H1 (cell line): ENCODE measurements around the gene FCN3. TPM values are rescaled to one million over a fixed set of nuclear protein-coding genes. Genes with fewer than 3 reads are reported as not detected.
A peak's percentile ranks its signal among the peaks of the same experiment; 100 is the strongest.

Experiments used
- CTCF ChIA-PET: fragments of 300-600 bp; sonication (Branson Sonifier 250); formaldehyde crosslinking; loops from one replicate; lab custom pipeline; 2021; ENCODE audit not compliant: partially characterized antibody; lab: Charles Lee
- POLR2A ChIA-PET: fragments of 300-600 bp; sonication (Branson Sonifier 250); formaldehyde crosslinking; loops from one replicate; lab custom pipeline; 2021; ENCODE audit warnings: inconsistent platforms; ENCODE audit not compliant: partially characterized antibody; lab: Charles Lee
- DNase-seq, 2 experiments: peaks; one replicate each; pipeline versions ENCODE4 v3.0.0 to v3.0.0-alpha.2; 2010 to 2022; ENCODE audit warnings: low spot score in 2 of 2, low read depth in 1 of 2, mixed read lengths in 1 of 2
- FAIRE-seq: peaks from 2 replicates; lab custom pipeline; 2011; peaks lifted over from hg19 to GRCh38; lab: Jason Lieb, UNC
- H2AFZ ChIP-seq: 2 replicates; pipeline ENCODE4 v1.8.1; 2012; ENCODE audit warnings: low read length, inconsistent platforms
- H2AK5ac ChIP-seq: 2 replicates; pipeline ENCODE4 v1.6.1; 2013; ENCODE audit warnings: low read depth, low read length
- H2BK120ac ChIP-seq: replicated peaks from 2 replicates; pipeline ENCODE3; 2013; ENCODE audit warnings: low read depth, low read length, inconsistent platforms
- H2BK12ac ChIP-seq: 2 replicates; pipeline ENCODE4 v1.6.1; 2013; ENCODE audit warnings: low read depth, low read length
- H2BK15ac ChIP-seq: 2 replicates; pipeline ENCODE4 v1.6.1; 2013; ENCODE audit warnings: low read length
- H2BK20ac ChIP-seq: 2 replicates; pipeline ENCODE4 v1.6.1; 2013; ENCODE audit warnings: low read length
- H2BK5ac ChIP-seq: 2 replicates; pipeline ENCODE4 v1.6.1; 2013; ENCODE audit warnings: low read depth, low read length
- H3K14ac ChIP-seq: 2 replicates; pipeline ENCODE4 v1.6.1; 2013; ENCODE audit warnings: inconsistent platforms; ENCODE audit not compliant: insufficient read length
- H3K18ac ChIP-seq: 2 replicates; pipeline ENCODE4 v1.6.1; 2013; ENCODE audit warnings: low read length; ENCODE audit errors: extremely low read depth
- H3K23ac ChIP-seq: 2 replicates; pipeline ENCODE4 v1.6.1; 2013; ENCODE audit warnings: inconsistent platforms; ENCODE audit not compliant: insufficient read length
- H3K23me2 ChIP-seq: 2 replicates; pipeline ENCODE4 v1.6.1; 2013; ENCODE audit warnings: low read depth, low read length
- H3K27ac ChIP-seq: 2 replicates; pipeline ENCODE4 v1.6.1; 2011; ENCODE audit warnings: low read depth, low read length, inconsistent platforms
- H3K27me3 ChIP-seq, 4 experiments: replicated peaks in 1 of 4; 1 replicate in 1 of 4; 2 replicates in 3 of 4; pipeline versions ENCODE4 v1.6.1 to v1.8.1; 2011 to 2013; ENCODE audit warnings: low read length in 3 of 4, mild to moderate bottlenecking in 3 of 4, inconsistent platforms in 2 of 4, mixed read lengths in 2 of 4, moderate library complexity in 1 of 4; ENCODE audit not compliant: control insufficient read depth in 3 of 4, insufficient read depth in 3 of 4; ENCODE audit errors: extremely low read depth in 1 of 4
- H3K36me3 ChIP-seq, 4 experiments: 2 replicates each; pipeline versions ENCODE4 v1.6.1 to v1.8.1; 2011 to 2013; ENCODE audit warnings: mild to moderate bottlenecking in 4 of 4, low read length in 3 of 4, moderate library complexity in 2 of 4, control low read depth in 1 of 4, inconsistent platforms in 1 of 4; ENCODE audit not compliant: insufficient read depth in 4 of 4, control insufficient read depth in 2 of 4
- H3K4ac ChIP-seq: replicated peaks from 2 replicates; pipeline ENCODE3; 2013; ENCODE audit warnings: low read length, low read depth, mixed read lengths, inconsistent platforms; ENCODE audit not compliant: insufficient read length
- H3K4me1 ChIP-seq, 4 experiments: replicated peaks in 1 of 4; 1 replicate in 1 of 4; 2 replicates in 3 of 4; pipeline versions ENCODE4 v1.6.1 to v1.8.1; 2011 to 2013; ENCODE audit warnings: low read length in 3 of 4, inconsistent platforms in 2 of 4, mixed read lengths in 1 of 4; ENCODE audit not compliant: insufficient read depth in 4 of 4, control insufficient read depth in 3 of 4
- H3K4me2 ChIP-seq, 2 experiments: 2 replicates each; pipeline versions ENCODE4 v1.6.1 to v1.8.1; 2011 to 2013; ENCODE audit warnings: low read depth in 2 of 2, low read length in 2 of 2, control low read depth in 1 of 2, inconsistent platforms in 1 of 2, mild to moderate bottlenecking in 1 of 2; ENCODE audit not compliant: insufficient read depth in 1 of 2
- H3K4me3 ChIP-seq, 4 experiments: fragments of 200-600, 300-600 bp in 1 of 4; sonication (generic), shearing (Covaris generic), sonication (Bioruptor Twin) in 1 of 4; 2 replicates each; pipeline versions ENCODE4 v1.5.1 to v1.8.1; 2011 to 2016; ENCODE audit warnings: low read length in 4 of 4, low read depth in 3 of 4, control low read depth in 2 of 4, inconsistent platforms in 2 of 4, mild to moderate bottlenecking in 2 of 4, mixed read lengths in 1 of 4, moderate library complexity in 1 of 4; ENCODE audit not compliant: insufficient read depth in 2 of 4; ENCODE audit errors: extremely low read depth in 1 of 4
- H3K56ac ChIP-seq: replicated peaks from 2 replicates; pipeline ENCODE3; 2013; ENCODE audit warnings: low read depth, mild to moderate bottlenecking, mixed read lengths, low read length, inconsistent platforms; ENCODE audit not compliant: insufficient read length
- H3K79me1 ChIP-seq: 2 replicates; pipeline ENCODE4 v1.6.1; 2013; ENCODE audit warnings: low read depth, low read length, control low read depth
- H3K79me2 ChIP-seq, 2 experiments: 2 replicates each; pipeline versions ENCODE4 v1.6.1 to v1.8.1; 2012 to 2013; ENCODE audit warnings: low read length in 2 of 2, mild to moderate bottlenecking in 2 of 2, inconsistent platforms in 1 of 2; ENCODE audit not compliant: insufficient read depth in 2 of 2, control insufficient read depth in 1 of 2
- H3K9ac ChIP-seq, 4 experiments: replicated peaks in 1 of 4; 1 replicate in 1 of 4; 2 replicates in 3 of 4; pipeline versions ENCODE4 v1.6.1 to v1.8.1; 2011 to 2013; ENCODE audit warnings: low read depth in 3 of 4, low read length in 3 of 4, control low read depth in 2 of 4, mild to moderate bottlenecking in 2 of 4, moderate library complexity in 2 of 4, inconsistent platforms in 1 of 4; ENCODE audit errors: extremely low read depth in 1 of 4
- H3K9me3 ChIP-seq, 2 experiments: 2 replicates each; pipeline versions ENCODE4 v1.6.1 to v1.8.1; 2012 to 2013; ENCODE audit warnings: mild to moderate bottlenecking in 2 of 2, moderate library complexity in 2 of 2, control low read depth in 1 of 2, inconsistent platforms in 1 of 2, low read depth in 1 of 2, low read length in 1 of 2, mixed read lengths in 1 of 2; ENCODE audit not compliant: insufficient read depth in 2 of 2
- H4K20me1 ChIP-seq, 2 experiments: replicated peaks in 1 of 2; 2 replicates each; pipeline versions ENCODE3 to v1.8.1; 2011 to 2013; ENCODE audit warnings: inconsistent platforms in 2 of 2, low read length in 2 of 2, mild to moderate bottlenecking in 1 of 2; ENCODE audit not compliant: insufficient read depth in 2 of 2, control insufficient read depth in 1 of 2
- H4K5ac ChIP-seq: 2 replicates; pipeline ENCODE4 v1.6.1; 2013; ENCODE audit warnings: low read length, low read depth, mixed read lengths, inconsistent platforms; ENCODE audit not compliant: insufficient read length
- H4K8ac ChIP-seq: 2 replicates; pipeline ENCODE4 v1.8.0; 2013; ENCODE audit warnings: mild to moderate bottlenecking, moderate library complexity, low read length, inconsistent platforms; ENCODE audit not compliant: insufficient read depth; ENCODE audit errors: extremely low read depth
- H4K91ac ChIP-seq: replicated peaks from 2 replicates; pipeline ENCODE3; 2013; ENCODE audit warnings: low read length, mixed read lengths, inconsistent platforms; ENCODE audit not compliant: insufficient read length
- CREB1 ChIP-seq: IDR thresholded peaks from 2 replicates; pipeline ENCODE4 v1.6.1; 2012; ENCODE audit warnings: inconsistent platforms
- CTCF ChIP-seq, 3 experiments: IDR thresholded peaks; 1 replicate in 2 of 3; 2 replicates in 1 of 3; pipeline versions ENCODE4 v1.5.1 to v1.6.1; 2011; ENCODE audit warnings: low read length in 3 of 3, mild to moderate bottlenecking in 3 of 3, inconsistent platforms in 2 of 3, low read depth in 1 of 3, moderate library complexity in 1 of 3; ENCODE audit not compliant: insufficient read depth in 1 of 3; ENCODE audit errors: control extremely low read depth in 1 of 3
- FOSL1 ChIP-seq: IDR thresholded peaks from 2 replicates; pipeline ENCODE4 v1.6.1; 2011; ENCODE audit warnings: mild to moderate bottlenecking, low read depth, low read length, moderate library complexity; ENCODE audit not compliant: insufficient read depth
- GABPA ChIP-seq: IDR thresholded peaks from 2 replicates; pipeline ENCODE4 v1.6.1; 2011; ENCODE audit warnings: mild to moderate bottlenecking, low read length, moderate library complexity, borderline replicate concordance; ENCODE audit not compliant: insufficient read depth
- KDM4A ChIP-seq: IDR thresholded peaks from one replicate; pipeline ENCODE4 v1.7.1; 2012; ENCODE audit warnings: low read depth, mild to moderate bottlenecking, moderate library complexity, low read length, inconsistent platforms; ENCODE audit not compliant: severe bottlenecking
- MAFK ChIP-seq: IDR thresholded peaks from 2 replicates; pipeline ENCODE4 v1.6.1; 2012; ENCODE audit warnings: low read depth, mild to moderate bottlenecking, improper control_type of control experiment, low read length
- POLR2A ChIP-seq, 2 experiments: IDR thresholded peaks; 1 replicate in 1 of 2; 2 replicates in 1 of 2; pipeline ENCODE4 v1.6.1; 2011; ENCODE audit warnings: low read depth in 2 of 2, low read length in 2 of 2, mild to moderate bottlenecking in 2 of 2; ENCODE audit errors: control extremely low read depth in 1 of 2
- POLR2AphosphoS5 ChIP-seq: IDR thresholded peaks from 2 replicates; pipeline ENCODE4 v1.6.1; 2011; ENCODE audit warnings: low read depth, low read length
- RFX5 ChIP-seq: IDR thresholded peaks from 2 replicates; pipeline ENCODE4 v1.6.1; 2011; ENCODE audit warnings: low read depth, low read length, improper control_type of control experiment, borderline replicate concordance
- RXRA ChIP-seq: IDR thresholded peaks from 2 replicates; pipeline ENCODE4 v1.6.1; 2011; ENCODE audit warnings: low read depth, mild to moderate bottlenecking, low read length, moderate library complexity; ENCODE audit not compliant: insufficient read depth
- SIX5 ChIP-seq: IDR thresholded peaks from 2 replicates; pipeline ENCODE4 v1.6.1; 2011; ENCODE audit warnings: mild to moderate bottlenecking, low read depth, low read length
- TAF7 ChIP-seq: optimal IDR thresholded peaks from 2 replicates; pipeline ENCODE3; 2011; ENCODE audit warnings: low read depth, mild to moderate bottlenecking, inconsistent platforms, low read length, moderate library complexity, borderline replicate concordance
- WGBS, 2 experiments: shearing (Covaris generic) in 1 of 2; methylation state at CpG; one replicate each; pipeline versions ENCODE4 v1.1.6 to v1.1.7; 2013 to 2015; ENCODE audit warnings: low lambda C conversion rate in 2 of 2, mixed read lengths in 2 of 2, inconsistent platforms in 1 of 2, low coverage in 1 of 2, missing lambda C conversion rate in 1 of 2; ENCODE audit not compliant: insufficient replicate concordance in 2 of 2, insufficient coverage in 1 of 2, insufficient read length in 1 of 2; ENCODE audit errors: extremely low coverage in 1 of 2, missing lambda C conversion rate in 1 of 2; 5-methylcytosine and 5-hydroxymethylcytosine counted together
- polyA plus RNA-seq, 7 experiments: library from polyadenylated mRNA; depleted of rRNA in 3 of 7; stranded (reverse) in 5 of 7; unstranded in 2 of 7; fragments of >200 nt in 5 of 7; fragments of 200-250 nt in 2 of 7; gene quantifications; 1 replicate in 5 of 7; 2 replicates in 1 of 7; 4 replicates in 1 of 7; pipeline versions ENCODE4 v1.2.1 to v1.2.3, GENCODE V29; 2011 to 2013; ENCODE audit warnings: missing spikeins in 2 of 7, mixed read lengths in 2 of 7
- total RNA-seq: library from RNA; stranded (reverse); fragmentation: NEBNext Ultra II Directional; extraction: Animal tissue kit (Norgen Biotek cat#: 25700); gene quantifications from 2 replicates; pipeline ENCODE4 v1.2.1, GENCODE V29; 2021

Gene FCN3
- total and polyA plus RNA-seq, 2 of the 8 experiments (the other 6 are each of a cell fraction or from before 2014, with no cell fraction given) = 0.30 to 0.57 TPM

DNA sequence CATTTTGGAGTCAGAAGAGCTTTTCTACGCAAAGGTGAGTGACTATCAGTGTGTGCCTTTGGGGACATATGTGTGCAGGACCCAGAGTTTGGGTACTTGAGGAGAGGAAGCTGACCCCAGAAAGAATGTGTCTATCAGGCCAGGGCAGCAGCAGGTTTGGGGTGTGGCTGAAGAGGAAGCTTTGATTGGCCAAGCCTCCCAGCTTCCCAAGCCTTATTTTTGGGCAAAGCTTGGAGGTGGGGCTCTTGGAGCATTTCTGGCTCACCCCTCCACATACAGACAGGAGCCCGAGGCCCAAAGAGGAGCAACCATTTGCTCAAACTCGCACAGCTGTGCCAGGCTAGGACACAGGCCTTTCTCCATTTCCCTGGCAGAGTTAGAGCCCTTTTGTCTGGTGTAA, 22.5 kb upstream of the FCN3 start:
- no peaks in the 10 kb centered on the region for H3K9me3 ChIP-seq
- peaks cover 4% of the 10 kb centered on the region for H3K23me2 ChIP-seq
- H4K8ac ChIP-seq = no peak overlapping the region
- no peak overlapping the region for H2AFZ ChIP-seq
- H2AK5ac ChIP-seq = no peak overlapping the region
- no peak overlapping the region; the same call in 1 of the 2 replicates for H3K18ac ChIP-seq
- no peak overlapping the region for H3K56ac ChIP-seq
- no peak overlapping the region for H3K27ac ChIP-seq
- H3K23ac ChIP-seq = no peak overlapping the region
- FAIRE-seq (no peak), DNase-seq (no peak)
- H3K4me1 ChIP-seq = peaks cover 4 to 25% (median 7%) of the 10 kb centered on the region in 4 experiments
- no peak overlapping the region for H4K91ac ChIP-seq
- peak overlapping the region; percentile 72; the same call in 1 of the 2 replicates for H2BK20ac ChIP-seq
- H3K79me2 ChIP-seq = no peaks in the 10 kb centered on the region
- H2BK120ac ChIP-seq = no peak overlapping the region
- no peaks in the 10 kb centered on the region for H3K27me3 ChIP-seq
- H4K20me1 ChIP-seq = peaks cover 2 to 10% of the 10 kb centered on the region in 2 experiments
- no peaks in the 10 kb centered on the region for H3K36me3 ChIP-seq
- H4K5ac ChIP-seq = no peak overlapping the region
- H2BK5ac ChIP-seq = no peak overlapping the region
- ChIA-PET POLR2A (interaction anchor here (0.8 to 2.1 kb wide), 6 partner anchors 39 to 210 kb away, joined by 3 to 8 read pairs (median 4); partner anchors contain the start of gene SYTL1), CTCF (interaction anchor here (0.6 to 37.8 kb wide), 31 partner anchors 9 to 352 kb away, joined by 3 to 863 read pairs (median 4); partner anchors contain the start of genes AHDC1, GPR3 and MAP3K6)
- no peak overlapping the region for H3K14ac ChIP-seq
- no peak overlapping the region for H3K4me3 ChIP-seq
- no peak overlapping the region for H3K4ac ChIP-seq
- H3K9ac ChIP-seq = no peak overlapping the region
- H3K4me2 ChIP-seq = no peak overlapping the region
- WGBS, 2 experiments = 95% methylated on average over 3 of the region's 3 CpGs; no CpG with 5 or more reads in 1 of the 2 experiments
- no peaks in the 10 kb centered on the region for H3K79me1 ChIP-seq
- H2BK15ac ChIP-seq = no peak overlapping the region; the same call in 1 of the 2 replicates
- no peak overlapping the region for H2BK12ac ChIP-seq
- TF ChIP-seq FOSL1 (no peak), RXRA (no peak), TAF7 (no peak), SIX5 (no peak), CTCF (IDR thresholded peaks at IDR 0.05; ENCODE audit: control extremely low read depth in 1 of 3, insufficient read depth in 1 of 3, low read depth in 1 of 3, low read length in 3 of 3) (no peak), RFX5 (no peak), MAFK (no peak), CREB1 (no peak), POLR2A (IDR thresholded peaks at IDR 0.05; ENCODE audit: control extremely low read depth in 1 of 2, low read depth in 2 of 2, low read length in 2 of 2) (no peak), POLR2AphosphoS5 (no peak), GABPA (no peak), KDM4A (no peak)
